Measurements from ENCODE around the gene HPS4. TPM values are rescaled to one million over a fixed set of nuclear protein-coding genes. Genes with fewer than 3 reads are reported as not detected.
"Not testable (repeated sequence)": the region's sequence is repeated elsewhere in the genome, so short reads cannot be mapped to it uniquely, and the experiment has no call there.

The HPS4 gene
- total RNA-seq, 2 donors from 2014 or later = 12.2 to 13.2 TPM

DNA sequence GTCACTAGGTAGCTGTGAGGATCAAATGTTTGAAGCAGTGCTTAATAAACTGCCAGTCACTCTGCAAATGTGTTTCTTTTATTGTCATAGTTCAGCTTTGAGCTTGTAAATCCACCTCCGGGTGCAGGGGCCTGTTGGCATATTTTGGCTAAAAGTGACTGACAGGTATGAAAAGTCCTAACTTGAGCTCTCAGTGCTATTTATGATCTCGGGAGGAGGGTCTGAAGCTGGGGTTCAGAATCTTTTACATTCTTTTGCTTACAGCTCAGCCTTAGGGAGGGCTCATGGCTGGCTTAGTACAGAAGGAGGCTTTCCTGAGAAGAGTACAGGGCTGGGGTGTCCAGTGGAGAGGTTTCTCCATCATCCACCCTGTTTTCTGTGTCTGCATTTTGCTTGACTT is 53.0 kb downstream of the HPS4 start:
- DNase-seq (no peak), ATAC-seq (no peak)
- intact Hi-C loops (cut with DNase I) = no loop called here

DNA sequence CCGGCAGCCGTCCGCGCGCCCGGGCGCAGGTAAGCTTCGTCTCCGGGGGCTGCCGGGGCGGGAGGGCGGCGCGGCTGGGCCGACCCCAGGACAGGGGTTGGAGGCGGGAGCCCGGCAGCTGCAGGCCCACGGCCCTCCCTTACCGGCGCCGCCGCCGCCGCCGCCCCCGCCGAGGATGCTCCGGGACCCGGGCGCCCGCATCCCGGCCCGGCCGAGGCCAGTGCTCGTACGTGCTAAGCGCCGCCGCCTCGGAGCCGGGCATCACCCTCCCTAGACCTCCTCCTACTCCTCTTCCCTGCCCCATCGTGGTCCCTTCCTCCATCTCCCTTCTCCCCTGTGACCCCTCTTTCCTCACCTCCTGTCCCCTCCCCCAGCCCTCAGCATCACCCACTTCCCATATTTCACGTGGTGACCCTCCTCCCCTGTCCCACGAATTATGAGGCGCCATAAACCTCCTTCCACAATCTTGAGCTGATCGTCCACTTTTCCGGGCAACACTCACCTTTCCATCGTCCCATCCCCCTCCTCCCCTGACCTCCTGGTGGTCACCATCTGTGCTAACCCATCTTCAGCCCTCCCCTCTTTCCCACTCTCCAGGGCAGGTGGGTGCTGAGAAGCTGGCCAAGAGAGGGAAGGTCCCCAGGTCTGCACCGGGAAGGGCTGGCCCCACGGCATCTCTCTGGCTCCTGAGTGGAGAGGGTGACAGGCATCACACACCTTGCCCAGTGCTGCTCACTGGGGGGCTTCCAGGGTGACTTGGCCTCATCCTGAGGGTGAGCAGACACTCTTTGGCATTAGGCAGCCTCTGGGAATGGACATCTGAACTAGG is 53.9 kb downstream of the HPS4 start:
- intact Hi-C loops (cut with DNase I) = no loop called here
- ATAC-seq (peak; percentile 2 to 7), DNase-seq (no peak)

DNA sequence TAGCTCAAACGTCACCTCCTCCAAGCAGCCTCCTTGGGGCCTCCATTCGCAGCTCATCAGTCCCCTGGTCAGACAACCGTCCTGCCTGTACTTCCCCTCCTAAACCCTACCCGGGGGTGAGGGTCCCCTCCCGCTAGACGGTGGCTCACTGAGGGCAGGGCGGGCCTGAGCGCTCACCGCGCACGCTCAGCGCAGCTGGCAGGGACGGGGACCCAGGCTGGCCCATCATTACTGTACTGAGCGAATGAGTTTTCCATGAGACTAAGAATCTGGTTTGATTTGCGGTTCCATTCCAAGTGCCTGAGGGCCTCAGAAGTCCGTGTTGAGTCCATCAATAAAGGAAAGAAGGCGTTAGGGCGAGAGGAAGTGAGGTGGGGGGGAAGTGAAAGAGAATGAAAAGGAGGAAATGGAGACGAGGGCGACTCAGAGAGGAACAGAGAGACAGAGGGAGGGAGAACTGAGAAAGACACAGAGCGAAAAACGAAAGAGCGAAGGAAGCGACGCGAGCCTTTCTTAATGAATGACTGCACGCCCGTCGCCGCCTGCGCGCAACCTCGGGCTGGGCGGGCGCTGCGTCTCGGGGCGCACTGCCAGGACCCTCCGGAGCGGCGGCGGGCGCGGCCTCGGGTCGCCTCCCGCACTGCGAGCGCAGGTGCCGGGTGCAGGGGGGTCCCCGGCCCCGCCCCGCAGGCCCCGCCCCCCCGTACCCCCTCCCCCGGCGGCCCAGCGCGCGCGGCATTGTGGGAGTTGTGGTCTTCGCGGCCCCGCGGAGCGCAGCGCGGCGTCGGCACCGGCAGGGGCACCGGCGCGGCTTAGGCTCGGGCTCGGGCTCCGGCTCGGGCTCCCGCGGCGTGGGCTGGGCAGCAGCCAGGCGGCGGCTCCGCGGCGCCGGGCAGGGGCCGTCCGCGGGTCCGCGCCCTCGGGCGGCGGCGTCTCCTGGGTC is 54.8 kb downstream of the HPS4 start, which contains the start of gene ASPHD2:
Gene ASPHD2 (plus strand): TSS at position 746 of the 943 bp plus-strand sequence. CDS start 4,356 bp downstream, outside the sequence.
- intact Hi-C loops (cut with DNase I) = no loop called here
- peak; percentile 70 for DNase-seq
- ATAC-seq = peak; percentile 87 to 94

DNA sequence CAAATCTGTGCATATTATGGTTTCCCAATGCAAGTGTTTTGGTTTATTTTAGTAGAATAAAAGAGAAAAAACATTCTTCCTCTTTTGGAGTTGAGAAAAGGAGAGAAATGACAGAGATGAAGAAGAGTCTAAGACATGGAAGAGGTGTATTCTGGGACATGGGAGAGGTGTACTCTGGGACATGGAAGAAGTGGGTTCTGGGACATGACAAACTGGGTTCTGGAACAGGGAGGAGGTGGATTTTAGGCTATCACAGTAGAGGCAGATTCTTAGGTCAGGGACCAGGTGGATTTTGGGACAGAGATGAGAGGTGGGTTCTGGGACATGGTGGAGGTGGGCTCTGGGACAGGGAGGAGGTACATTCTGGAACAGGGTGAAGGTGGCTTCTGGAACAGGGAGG is 56.7 kb downstream of the HPS4 start:
- no peak for DNase-seq
- intact Hi-C loops (cut with DNase I) = no loop called here
- no peak for ATAC-seq

DNA sequence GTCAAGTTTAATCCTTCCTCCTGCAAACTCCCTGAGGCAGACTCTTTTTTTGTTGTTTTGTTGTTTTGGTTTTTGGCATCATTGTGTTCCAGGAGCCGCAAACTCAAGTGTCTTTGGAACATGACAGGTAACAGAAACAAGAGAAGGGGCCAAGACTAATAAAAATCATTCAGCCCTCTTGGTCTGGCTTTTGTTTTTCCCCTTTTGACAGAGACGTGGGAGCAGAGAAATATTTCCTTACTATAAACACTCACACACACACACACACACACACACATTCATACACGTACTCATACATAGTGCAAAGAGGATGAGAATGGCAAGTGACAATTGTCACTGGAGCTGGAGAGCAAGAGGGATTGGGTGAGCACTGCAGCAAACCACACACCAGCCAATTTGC is 65.0 kb downstream of the HPS4 start:
- DNase-seq (no peak), ATAC-seq (no peak)
- intact Hi-C loops (cut with DNase I) = no loop called here

DNA sequence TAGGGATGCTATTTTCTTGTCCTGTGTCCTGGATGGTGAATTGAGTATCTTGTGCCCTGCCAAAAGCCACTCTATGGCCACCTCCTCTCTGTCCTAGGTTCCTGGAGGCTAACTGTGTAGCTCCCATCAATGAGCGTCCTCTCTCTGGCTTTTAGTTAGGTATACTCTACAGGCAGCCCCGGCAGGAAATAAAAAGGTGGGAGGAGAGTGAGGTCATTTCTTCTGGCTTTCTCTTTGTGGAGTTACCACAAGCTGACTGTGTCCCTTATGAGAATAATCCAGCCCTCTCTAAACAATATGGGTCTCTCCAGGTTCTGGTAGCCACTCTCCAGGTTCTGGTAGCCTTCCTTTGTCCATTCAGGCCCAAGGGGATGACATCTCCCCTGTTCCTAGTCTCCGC is 66.2 kb downstream of the HPS4 start:
- no peak for ATAC-seq
- intact Hi-C loops (cut with DNase I) = no loop called here
- DNase-seq = no peak

DNA sequence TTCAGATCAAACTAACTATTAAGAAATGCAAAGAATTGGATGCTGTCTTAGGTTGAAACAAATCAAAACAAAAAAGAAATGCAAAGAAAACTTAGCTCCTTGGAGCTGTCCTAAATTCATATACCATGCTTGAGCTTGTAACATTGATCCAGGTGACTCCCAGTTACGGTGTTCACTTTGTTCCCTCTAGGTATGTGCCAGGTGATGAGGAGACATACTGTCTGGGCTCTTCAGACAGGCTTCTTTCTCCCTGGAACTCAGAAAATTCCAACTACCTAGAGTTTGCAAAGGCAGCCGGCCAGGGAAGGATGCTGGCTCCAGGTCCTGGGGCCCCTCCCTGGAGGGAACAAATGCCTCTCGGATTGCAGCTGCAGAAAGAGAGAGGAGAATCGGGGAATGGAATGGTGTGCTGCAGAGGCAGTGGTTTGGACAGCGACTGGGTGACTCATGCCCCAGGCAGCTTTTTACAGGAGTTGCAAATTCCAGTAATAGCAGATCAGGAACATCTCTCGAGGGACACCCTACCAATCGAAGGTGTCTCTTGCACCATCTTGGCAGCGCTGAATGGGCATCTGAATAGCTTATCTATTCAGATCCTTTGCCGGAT is 66.8 kb downstream of the HPS4 start:
- no peak for DNase-seq
- intact Hi-C loops (cut with DNase I) = no loop called here
- ATAC-seq = peak in 1 of 2 donors; percentile 73

DNA sequence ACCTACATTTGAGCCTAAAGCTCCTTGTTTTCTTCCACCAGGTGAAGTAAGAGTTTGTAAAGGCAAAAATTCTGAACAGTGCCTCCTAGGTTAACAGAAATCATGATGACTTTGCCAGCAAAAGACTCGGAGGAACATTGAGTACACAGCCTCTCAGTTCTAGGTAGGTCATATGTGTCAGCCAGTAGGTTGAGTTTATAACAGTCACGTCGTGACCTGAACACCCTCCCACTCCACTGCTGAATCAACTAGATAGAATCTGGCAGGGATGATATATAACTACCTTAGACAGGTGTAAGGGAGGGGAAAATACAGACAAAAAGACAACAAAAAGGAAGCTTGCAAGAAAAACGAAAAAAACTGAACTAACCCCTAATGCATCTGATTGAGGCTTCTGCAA is 67.3 kb downstream of the HPS4 start:
- intact Hi-C loops (cut with DNase I) = no loop called here
- no peak for DNase-seq
- ATAC-seq = no peak

DNA sequence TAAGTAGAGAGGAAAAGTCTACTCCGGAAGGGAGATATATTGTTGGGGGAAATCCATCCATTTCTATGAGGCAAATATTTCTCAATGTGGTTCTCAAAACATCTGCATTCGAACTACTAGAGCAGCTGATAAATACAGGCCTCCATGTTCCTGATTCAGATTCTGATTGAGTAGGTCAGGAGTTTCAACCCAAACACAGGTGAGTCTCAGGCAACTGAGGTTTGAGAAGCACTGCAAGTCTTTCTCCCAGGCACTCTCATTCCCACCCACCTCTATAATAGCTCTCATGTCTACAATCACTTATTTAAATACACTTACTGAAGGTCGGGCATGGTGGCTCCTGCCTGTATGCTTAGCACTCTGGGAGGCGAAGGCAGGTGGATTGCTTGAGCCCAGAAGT is 69.2 kb downstream of the HPS4 start:
- DNase-seq (no peak), ATAC-seq (no peak)
- intact Hi-C loops (cut with DNase I) = no loop called here

DNA sequence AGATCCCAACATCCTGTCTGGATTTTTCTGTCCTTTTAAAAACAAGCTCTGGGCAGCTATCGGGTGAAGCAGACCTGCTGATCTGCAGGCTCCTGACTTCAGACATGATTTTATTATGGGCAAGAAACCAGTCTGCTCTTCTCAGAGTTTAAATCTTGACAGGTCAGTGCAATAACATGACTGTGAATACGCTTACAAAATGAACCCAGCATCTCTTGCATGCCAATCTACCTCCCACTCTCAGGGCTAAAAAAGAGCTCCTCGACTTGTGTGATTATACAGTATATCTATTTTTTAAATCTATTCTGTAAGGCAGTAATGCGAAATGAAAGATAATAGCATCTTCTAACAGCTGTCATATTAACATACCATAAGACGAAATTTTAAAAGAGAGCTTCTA is 73.2 kb downstream of the HPS4 start:
- no peak for DNase-seq
- ATAC-seq = no peak
- intact Hi-C loops (cut with DNase I) = no loop called here

DNA sequence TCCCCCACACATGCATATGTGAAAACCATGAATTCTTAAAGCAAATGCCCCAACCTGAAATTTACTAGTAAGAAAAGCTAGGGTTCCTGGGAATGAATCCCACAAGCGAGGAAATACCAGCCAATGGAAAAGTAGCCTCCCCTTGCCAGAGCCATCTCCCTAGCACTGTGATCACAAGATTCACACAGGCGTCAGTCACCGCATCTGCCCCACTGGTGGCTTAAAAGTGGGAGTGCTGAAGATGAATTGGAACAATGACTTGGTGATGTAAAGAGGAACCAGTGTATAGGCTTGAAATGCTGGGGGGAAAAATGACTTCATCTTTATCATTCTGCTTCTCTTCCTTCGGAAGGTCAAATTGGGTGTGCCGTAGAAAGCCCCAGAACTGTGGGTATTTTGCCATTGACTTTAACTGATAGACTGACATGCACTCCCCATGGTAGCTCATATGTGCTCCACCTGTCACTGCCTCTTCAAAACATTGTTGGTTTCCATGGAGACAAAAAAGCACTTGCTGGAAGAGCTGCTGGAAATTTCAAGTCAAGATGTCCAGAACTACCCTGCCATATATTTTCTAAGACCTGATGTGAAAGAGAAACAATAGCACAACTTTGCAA is 73.8 kb downstream of the HPS4 start:
- no peak for DNase-seq
- intact Hi-C loops (cut with DNase I) = no loop called here
- ATAC-seq = peak in 1 of 2 donors; percentile 48

DNA sequence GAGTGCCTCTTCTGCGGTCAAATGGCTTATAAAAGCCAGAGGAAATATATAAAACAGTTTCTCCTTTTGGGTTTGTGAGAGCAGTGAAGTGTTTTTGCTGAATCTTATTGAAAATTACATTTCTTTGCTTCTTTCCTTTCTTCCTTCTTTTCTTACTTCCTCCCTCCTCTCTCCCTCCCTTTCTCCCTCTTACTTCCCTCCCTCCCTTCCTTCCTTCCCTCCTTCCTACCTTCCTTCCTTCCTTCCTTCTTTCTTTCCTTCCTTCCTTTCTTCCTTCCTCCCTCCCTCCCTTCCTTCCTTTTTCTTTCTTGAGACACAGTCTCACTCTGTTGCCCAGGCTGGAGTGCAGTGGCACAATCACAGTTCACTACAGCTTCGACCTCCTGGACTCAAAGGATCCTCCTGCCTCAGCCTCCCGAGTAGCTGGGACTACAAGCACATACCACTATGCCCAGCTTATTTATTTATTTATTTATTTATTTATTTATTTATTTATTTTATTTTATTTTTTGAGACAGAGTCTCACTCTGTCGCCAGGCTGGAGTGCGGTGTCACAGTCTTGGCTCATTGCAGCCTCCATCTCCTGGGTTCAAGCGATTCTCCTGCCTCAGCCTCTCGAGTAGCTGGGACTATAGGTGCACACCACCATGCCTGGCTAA is 74.9 kb downstream of the HPS4 start:
- intact Hi-C loops (cut with DNase I); ATAC-seq: not testable (repeated sequence)

DNA sequence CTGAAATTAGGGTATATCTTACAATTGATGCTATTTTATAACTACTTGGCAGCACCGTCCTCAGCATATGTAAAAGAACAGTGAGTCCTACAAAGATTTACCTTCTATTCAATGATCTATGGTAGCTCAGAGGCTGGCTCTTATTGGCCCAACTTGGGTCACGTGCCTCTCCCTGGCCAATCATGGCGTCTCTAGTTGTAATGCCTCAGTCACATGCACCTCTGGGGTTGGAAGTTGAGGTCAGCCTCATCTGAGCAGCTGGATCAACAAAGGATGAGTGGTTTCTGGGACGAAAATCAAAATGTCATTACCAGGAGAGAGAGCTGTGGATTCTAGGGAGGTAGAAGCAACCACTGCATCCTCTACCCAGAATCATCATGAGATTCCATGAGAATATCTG is 77.5 kb downstream of the HPS4 start:
- intact Hi-C loops (cut with DNase I) = no loop called here
- no peak for ATAC-seq
- no peak for DNase-seq

More for the DNA sequence above, 74.9 kb downstream of the HPS4 start:
- DNase-seq = not testable (repeated sequence)

DNA sequence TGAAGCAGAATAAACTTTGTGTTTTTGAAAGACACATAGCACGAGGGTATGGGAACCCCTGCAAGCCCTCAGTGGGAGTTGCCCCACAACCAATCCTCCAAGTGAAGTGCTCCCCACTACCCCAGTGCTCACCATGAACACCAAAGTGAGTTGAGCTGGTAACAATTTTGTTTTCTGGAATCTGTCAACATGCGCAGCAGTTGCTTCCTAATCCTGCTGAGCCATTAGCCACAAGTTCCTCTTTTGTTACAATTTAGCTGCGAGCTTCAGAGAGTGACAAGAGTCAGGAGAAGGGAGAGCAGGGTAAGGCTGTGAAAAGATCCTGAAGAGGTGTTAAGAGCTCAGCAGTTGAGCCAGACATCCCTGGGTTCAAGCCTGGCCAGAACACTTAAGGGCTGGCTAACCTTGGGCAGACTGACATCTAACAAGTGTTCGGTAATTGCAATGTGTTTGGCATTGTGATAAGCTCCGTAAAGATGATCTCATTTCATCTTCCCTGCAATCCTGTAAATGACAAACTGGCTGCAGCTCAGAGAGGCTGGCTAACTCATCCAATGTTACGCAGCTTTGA is 78.6 kb downstream of the HPS4 start:
- no peak for DNase-seq
- ATAC-seq = peak; percentile 76 to 87
- intact Hi-C loops (cut with DNase I) = no loop called here

DNA sequence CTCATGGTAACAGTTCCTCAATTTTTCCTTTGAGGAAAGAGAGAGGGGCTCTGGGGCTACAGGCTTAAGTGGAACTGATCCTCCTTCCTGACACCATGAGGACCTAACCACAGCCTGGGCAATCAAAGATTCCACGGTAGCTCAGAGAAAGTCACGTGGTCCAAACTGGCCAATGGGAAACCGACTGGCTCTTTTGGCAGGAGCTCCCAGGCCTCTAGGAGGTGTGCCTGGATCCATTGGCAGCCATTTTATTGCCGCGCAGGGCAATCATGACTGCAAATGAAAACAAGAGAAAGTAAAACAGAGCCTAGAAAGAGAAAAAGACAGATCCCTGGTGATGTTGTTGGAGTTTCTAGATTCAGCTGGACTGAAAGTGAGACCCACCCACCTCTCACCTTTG is 81.9 kb downstream of the HPS4 start:
- no peak for ATAC-seq
- intact Hi-C loops (cut with DNase I) = no loop called here
- no peak for DNase-seq
